ENCODE measurements around the gene INPP4B. TPM values are rescaled to one million over a fixed set of nuclear protein-coding genes. Genes with fewer than 3 reads are reported as not detected.

Gene INPP4B
- total RNA-seq, 1 experiment from 2014 or later = 17.6 TPM

- CTCF ChIA-PET = no interaction called here
- DNase-seq (ENCODE audit: unreplicated experiment) = no peak
These were observed 645.1 kb downstream of the INPP4B start for GRCh38 chr4:142201041-142201440.

GRCh38 chr4:142194905-142195304 lies 651.2 kb downstream of the INPP4B start:
- H3K27me3 Mint-ChIP-seq (ENCODE audit: insufficient read depth, unreplicated experiment) = no peaks in the 10 kb centered on the region
- intact Hi-C loops (cut with micrococcal nuclease) = no loop called here
- no peaks in the 10 kb centered on the region for H3K4me1 Mint-ChIP-seq (ENCODE audit: insufficient read depth, unreplicated experiment)
- H3K4me3 Mint-ChIP-seq (ENCODE audit: unreplicated experiment) = no peak overlapping the region
- no peaks in the 10 kb centered on the region for H3K36me3 Mint-ChIP-seq (ENCODE audit: insufficient read depth, unreplicated experiment)
- no peak overlapping the region for H3K27ac Mint-ChIP-seq (ENCODE audit: low read depth, unreplicated experiment)
- CTCF ChIA-PET = no interaction called here
- TF ChIP-seq CTCF (IDR thresholded peaks at IDR 0.05; ENCODE audit: unreplicated experiment) = no peak
- no peaks in the 10 kb centered on the region for H3K9me3 Mint-ChIP-seq (ENCODE audit: unreplicated experiment)
- BruUV-seq (replicated peaks) = no TSS peak
- POLR2A ChIA-PET = no interaction called here
- no peak for DNase-seq (ENCODE audit: unreplicated experiment)

More at GRCh38 chr4:142201041-142201440, 645.1 kb downstream of the INPP4B start:
- intact Hi-C loops (cut with micrococcal nuclease) = loop anchor here (10.0 kb wide), 1 partner anchor 644 kb away; the partner anchor contains the start of gene INPP4B
- Mint-ChIP-seq H3K36me3 (ENCODE audit: insufficient read depth, unreplicated experiment) (peaks cover 4% of the 10 kb centered on the region), H3K27ac (ENCODE audit: low read depth, unreplicated experiment) (no peak overlapping the region), H3K9me3 (ENCODE audit: unreplicated experiment) (no peaks in the 10 kb centered on the region), H3K4me1 (ENCODE audit: insufficient read depth, unreplicated experiment) (no peaks in the 10 kb centered on the region), H3K4me3 (ENCODE audit: unreplicated experiment) (no peak overlapping the region), H3K27me3 (ENCODE audit: insufficient read depth, unreplicated experiment) (no peaks in the 10 kb centered on the region)
- BruUV-seq (replicated peaks) = no TSS peak
- POLR2A ChIA-PET = interaction anchor here (0.6 to 1.1 kb wide), 2 partner anchors 65 to 1078 kb away, joined by 4 read pairs; no protein-coding TSS in a partner anchor
- no peak for TF ChIP-seq CTCF (IDR thresholded peaks at IDR 0.05; ENCODE audit: unreplicated experiment)

GRCh38 chr4:142191901-142192300 lies 654.2 kb downstream of the INPP4B start:
- H3K4me1 Mint-ChIP-seq (ENCODE audit: insufficient read depth, unreplicated experiment) = no peaks in the 10 kb centered on the region
- POLR2A ChIA-PET = no interaction called here
- DNase-seq (ENCODE audit: unreplicated experiment) = no peak
- no peaks in the 10 kb centered on the region for H3K9me3 Mint-ChIP-seq (ENCODE audit: unreplicated experiment)
- H3K27me3 Mint-ChIP-seq (ENCODE audit: insufficient read depth, unreplicated experiment) = no peaks in the 10 kb centered on the region
- no peaks in the 10 kb centered on the region for H3K36me3 Mint-ChIP-seq (ENCODE audit: insufficient read depth, unreplicated experiment)
- BruUV-seq (replicated peaks) = no TSS peak
- TF ChIP-seq CTCF (IDR thresholded peaks at IDR 0.05; ENCODE audit: unreplicated experiment) = no peak
- no peak overlapping the region for H3K4me3 Mint-ChIP-seq (ENCODE audit: unreplicated experiment)
- intact Hi-C loops (cut with micrococcal nuclease) = no loop called here
- H3K27ac Mint-ChIP-seq (ENCODE audit: low read depth, unreplicated experiment) = no peak overlapping the region
- CTCF ChIA-PET = no interaction called here

- intact Hi-C loops (cut with micrococcal nuclease) = no loop called here
- H3K27ac Mint-ChIP-seq (ENCODE audit: low read depth, unreplicated experiment) = no peak overlapping the region
- no peak overlapping the region for H3K4me3 Mint-ChIP-seq (ENCODE audit: unreplicated experiment)
These were observed 665.1 kb downstream of the INPP4B start for GRCh38 chr4:142181021-142181420.

More at GRCh38 chr4:142181021-142181420, 665.1 kb downstream of the INPP4B start:
- Mint-ChIP-seq H3K9me3 (ENCODE audit: unreplicated experiment) (no peaks in the 10 kb centered on the region), H3K36me3 (ENCODE audit: insufficient read depth, unreplicated experiment) (no peaks in the 10 kb centered on the region), H3K4me1 (ENCODE audit: insufficient read depth, unreplicated experiment) (no peaks in the 10 kb centered on the region), H3K27me3 (ENCODE audit: insufficient read depth, unreplicated experiment) (no peaks in the 10 kb centered on the region)
- ChIA-PET CTCF (no interaction called here), POLR2A (no interaction called here)
- TF ChIP-seq CTCF (IDR thresholded peaks at IDR 0.05; ENCODE audit: unreplicated experiment) = no peak
- DNase-seq (ENCODE audit: unreplicated experiment) = no peak
- no TSS peak for BruUV-seq (replicated peaks)
